GM19023 (cell line): Measurements from ENCODE around the gene RGL2.

Experiments
- ATAC-seq: cut with Tn5 transposase; IDR thresholded peaks from one replicate; pipeline ENCODE4 v1.9.1; 2021; ENCODE audit warnings: mild to moderate bottlenecking, moderate library complexity; ENCODE audit not compliant: unreplicated experiment

RGL2 gene

GRCh38 chr6:33241968-33242367 lies 56.8 kb downstream of the RGL2 start:
- ATAC-seq, result no peak
